Uterus (tissue), 4 donors: ENCODE results near the gene C17orf50. TPM values are rescaled to one million over a fixed set of nuclear protein-coding genes. Genes with fewer than 3 reads are reported as not detected.

Source experiments
- DNase-seq, 2 donors: peaks; one replicate each; pipeline ENCODE4 v3.0.0-alpha.2; 2019 to 2020
- H3K27ac ChIP-seq, 2 donors: fragments of 200-600 bp; sonication (generic); 1 replicate in 1 of 2; 2 replicates in 1 of 2; pipeline ENCODE4 v1.5.1; 2016 to 2018
- H3K27me3 ChIP-seq, 2 donors: fragments of 200-600 bp; sonication (generic); one replicate each; pipeline ENCODE4 v1.5.1; 2018 to 2019; ENCODE audit warnings: control low read depth in 1 of 2
- H3K36me3 ChIP-seq, 2 donors: fragments of 200-600 bp; sonication (generic); one replicate each; pipeline ENCODE4 v1.5.1; 2019; ENCODE audit warnings: control low read depth in 1 of 2
- H3K4me1 ChIP-seq, 2 donors: fragments of 200-600 bp; sonication (generic); one replicate each; pipeline ENCODE4 v1.5.1; 2018 to 2019; ENCODE audit warnings: control low read depth in 1 of 2
- H3K4me3 ChIP-seq, 2 donors: fragments of 200-600 bp; sonication (generic); 1 replicate in 1 of 2; 2 replicates in 1 of 2; pipeline ENCODE4 v1.5.1; 2018 to 2019; ENCODE audit warnings: mild to moderate bottlenecking in 1 of 2
- H3K9me3 ChIP-seq, 2 donors: fragments of 200-600 bp; sonication (generic); one replicate each; pipeline ENCODE4 v1.5.1; 2019; ENCODE audit warnings: control low read depth in 1 of 2
- POLR2A ChIP-seq, 2 donors: fragments of 450-650 bp; IDR thresholded peaks; one replicate each; pipeline ENCODE4 v1.6.1; 2016; ENCODE audit warnings: antibody characterized with exemption in 2 of 2, mild to moderate bottlenecking in 1 of 2, moderate library complexity in 1 of 2
- intact Hi-C: fragments of 100-400 bp; cut with DNase I; formaldehyde crosslinking; loops from one replicate; pipeline ENCODE4 v1.15.1; 2023; ENCODE audit warnings: low total_unique reads
- total RNA-seq, 4 donors: library from RNA; depleted of rRNA in 3 of 4; stranded (reverse); fragments of >200 nt in 3 of 4; gene quantifications; one replicate each; pipeline versions ENCODE4 v1.1.0 to v1.2.4, GENCODE V29; 2014 to 2023
- TF ChIP-seq, protein P1 (sequence below), 4 experiments: fragments of 200-600 bp in 2 of 4; fragments of 450-650 bp in 2 of 4; sonication (generic) in 2 of 4; IDR thresholded peaks; one replicate each; pipeline ENCODE4 v1.5.1; 2016 to 2019; ENCODE audit warnings: antibody characterized with exemption in 4 of 4, mild to moderate bottlenecking in 2 of 4, moderate library complexity in 1 of 4
- donor health status: DM: yes; HTN: yes; CAD: no.

Gene C17orf50
- total RNA-seq, 4 donors from 2014 or later, result not detected

- TF ChIP-seq POLR2A (IDR thresholded peaks at IDR 0.05), result no peak
- Histone ChIP-seq H3K27ac (no peak overlapping the region), H3K9me3 (no peaks in the 10 kb centered on the region), H3K27me3 (no peaks in the 10 kb centered on the region), H3K4me1 (peaks cover 0 to 10% of the 10 kb centered on the region in 2 donors), H3K36me3 (no peaks in the 10 kb centered on the region), H3K4me3 (no peak overlapping the region)
- intact Hi-C loops, result no loop called here
- no peak for DNase-seq
Measured at GRCh38 chr17:35784895-35785294, 24.2 kb downstream of the C17orf50 start.

GRCh38 chr17:35786941-35787432 lies 26.3 kb downstream of the C17orf50 start:
- intact Hi-C loops, result no loop called here
- Histone ChIP-seq H3K36me3 (no peaks in the 10 kb centered on the region), H3K4me1 (peaks cover 0 to 10% of the 10 kb centered on the region in 2 donors), H3K27ac (peak overlapping the region; percentile 51 to 54), H3K27me3 (no peaks in the 10 kb centered on the region), H3K4me3 (no peak overlapping the region), H3K9me3 (no peaks in the 10 kb centered on the region)
- no peak for DNase-seq
- TF ChIP-seq, protein P1, sequence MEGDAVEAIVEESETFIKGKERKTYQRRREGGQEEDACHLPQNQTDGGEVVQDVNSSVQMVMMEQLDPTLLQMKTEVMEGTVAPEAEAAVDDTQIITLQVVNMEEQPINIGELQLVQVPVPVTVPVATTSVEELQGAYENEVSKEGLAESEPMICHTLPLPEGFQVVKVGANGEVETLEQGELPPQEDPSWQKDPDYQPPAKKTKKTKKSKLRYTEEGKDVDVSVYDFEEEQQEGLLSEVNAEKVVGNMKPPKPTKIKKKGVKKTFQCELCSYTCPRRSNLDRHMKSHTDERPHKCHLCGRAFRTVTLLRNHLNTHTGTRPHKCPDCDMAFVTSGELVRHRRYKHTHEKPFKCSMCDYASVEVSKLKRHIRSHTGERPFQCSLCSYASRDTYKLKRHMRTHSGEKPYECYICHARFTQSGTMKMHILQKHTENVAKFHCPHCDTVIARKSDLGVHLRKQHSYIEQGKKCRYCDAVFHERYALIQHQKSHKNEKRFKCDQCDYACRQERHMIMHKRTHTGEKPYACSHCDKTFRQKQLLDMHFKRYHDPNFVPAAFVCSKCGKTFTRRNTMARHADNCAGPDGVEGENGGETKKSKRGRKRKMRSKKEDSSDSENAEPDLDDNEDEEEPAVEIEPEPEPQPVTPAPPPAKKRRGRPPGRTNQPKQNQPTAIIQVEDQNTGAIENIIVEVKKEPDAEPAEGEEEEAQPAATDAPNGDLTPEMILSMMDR (IDR thresholded peaks at IDR 0.05), result no peak
- TF ChIP-seq POLR2A (IDR thresholded peaks at IDR 0.05), result no peak

DNA sequence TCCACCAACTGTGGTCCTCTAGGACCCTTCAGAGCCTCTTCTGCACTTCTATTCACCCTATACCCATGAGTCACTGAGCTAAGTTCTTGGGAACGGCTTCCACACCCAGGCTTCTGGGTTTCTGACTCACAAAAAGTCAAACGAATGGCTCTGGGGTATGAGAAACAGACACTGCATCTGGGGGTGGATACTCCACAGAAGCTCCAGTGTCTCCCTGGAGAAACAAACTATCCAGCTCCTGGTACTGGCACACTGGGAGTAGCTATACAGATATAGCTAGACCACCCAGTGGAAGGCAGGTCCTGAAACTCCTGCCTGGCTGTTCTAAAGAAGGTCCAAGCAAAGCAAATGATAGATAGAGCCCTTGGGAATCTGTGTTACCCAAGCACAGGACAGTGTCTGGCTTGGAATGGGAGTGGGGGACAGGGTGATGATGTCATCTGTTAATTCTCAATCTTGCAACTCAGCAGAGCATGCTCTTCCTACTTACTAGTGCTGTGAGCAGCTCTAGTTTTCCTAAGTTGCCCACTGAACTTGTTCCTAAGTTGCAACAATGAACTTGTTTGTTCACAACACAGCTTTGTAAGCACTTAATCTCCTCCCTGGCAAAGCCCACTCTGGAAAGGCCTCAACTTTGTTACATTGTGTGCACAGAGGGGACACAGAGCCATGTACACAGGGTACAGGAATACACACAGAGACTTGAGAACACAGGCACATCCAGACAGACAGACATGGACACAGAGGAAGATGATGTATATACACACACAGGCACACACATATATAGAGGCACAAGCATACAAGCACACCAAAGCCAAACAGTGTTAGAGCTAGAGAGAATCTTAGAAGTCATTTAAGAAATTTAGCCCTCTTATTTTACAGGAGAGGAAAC lies 28.0 kb downstream of the C17orf50 start:
- TF ChIP-seq, protein P1 (IDR thresholded peaks at IDR 0.05), result no peak
- TF ChIP-seq POLR2A (IDR thresholded peaks at IDR 0.05), result no peak
- DNase-seq, result no peak
- H3K4me3 ChIP-seq, result no peak overlapping the region
- no peaks in the 10 kb centered on the region for H3K27me3 ChIP-seq
- intact Hi-C loops, result no loop called here
- H3K9me3 ChIP-seq, result no peaks in the 10 kb centered on the region
- H3K4me1 ChIP-seq, result peaks cover 0 to 3% of the 10 kb centered on the region in 2 donors
- no peaks in the 10 kb centered on the region for H3K36me3 ChIP-seq
- peak overlapping the region; percentile 51 to 53 for H3K27ac ChIP-seq

DNA sequence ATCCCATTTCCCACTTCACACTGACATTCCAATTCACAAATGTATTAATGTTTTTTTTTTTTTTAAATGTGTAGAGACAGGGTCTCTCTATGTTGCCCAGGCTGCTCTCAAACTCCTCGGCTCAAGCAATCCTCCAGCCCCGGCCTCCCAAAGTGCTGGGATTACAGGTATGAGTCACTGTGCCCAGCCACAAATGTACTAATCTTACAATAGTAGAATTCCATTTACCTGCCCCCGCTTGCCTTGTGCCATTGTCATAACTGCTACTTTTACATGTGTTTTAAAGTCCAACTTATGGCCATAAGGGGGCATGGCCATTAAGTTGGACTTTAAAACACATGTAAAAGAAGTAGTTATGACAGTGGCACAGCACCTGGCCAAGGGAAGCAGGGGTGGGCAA lies 30.2 kb downstream of the C17orf50 start:
- Histone ChIP-seq H3K36me3 (no peaks in the 10 kb centered on the region), H3K9me3 (no peaks in the 10 kb centered on the region), H3K27me3 (no peaks in the 10 kb centered on the region), H3K4me3 (no peak overlapping the region), H3K4me1 (peaks cover 0 to 9% of the 10 kb centered on the region in 2 donors), H3K27ac (no peak overlapping the region)
- TF ChIP-seq, protein P1 (IDR thresholded peaks at IDR 0.05), result no peak
- no peak for TF ChIP-seq POLR2A (IDR thresholded peaks at IDR 0.05)
- intact Hi-C loops, result no loop called here
- DNase-seq, result no peak

DNA sequence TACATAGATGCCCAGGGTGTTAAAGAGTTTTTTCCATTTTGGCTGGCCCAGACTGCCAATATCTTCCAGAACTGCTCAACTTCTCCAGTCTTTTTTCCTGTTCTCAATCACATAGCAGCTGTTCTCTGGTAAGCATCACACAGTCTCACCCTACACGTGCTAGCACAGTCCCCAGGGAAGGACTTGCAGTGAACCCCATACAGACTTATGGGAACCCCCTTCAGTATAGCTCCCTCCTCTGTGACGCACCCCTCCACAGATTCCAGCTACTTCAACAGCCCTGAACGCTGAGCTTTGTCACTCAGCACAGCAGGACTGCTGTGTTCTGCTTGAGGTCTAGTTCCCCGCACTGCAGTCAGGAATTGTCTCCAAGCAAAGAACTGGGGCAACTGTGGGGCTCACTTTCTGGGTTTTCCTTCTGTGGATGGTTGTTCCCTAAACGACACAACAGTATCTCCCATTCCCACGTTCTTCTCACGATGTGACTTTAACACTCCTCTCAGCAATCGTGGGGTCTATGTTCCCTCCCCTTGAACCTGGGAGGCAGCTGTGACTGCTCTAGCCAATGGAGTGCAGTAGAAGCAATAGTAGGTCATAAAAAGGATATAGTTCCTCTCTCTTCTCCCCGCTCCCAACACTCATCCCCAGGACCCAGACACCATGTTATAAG lies 31.1 kb downstream of the C17orf50 start:
- TF ChIP-seq, protein P1 (IDR thresholded peaks at IDR 0.05), result no peak
- no peak for TF ChIP-seq POLR2A (IDR thresholded peaks at IDR 0.05)
- Histone ChIP-seq H3K9me3 (no peaks in the 10 kb centered on the region), H3K4me1 (peaks cover 0 to 11% of the 10 kb centered on the region in 2 donors), H3K27me3 (no peaks in the 10 kb centered on the region), H3K27ac (no peak overlapping the region), H3K4me3 (no peak overlapping the region), H3K36me3 (no peaks in the 10 kb centered on the region)
- intact Hi-C loops, result no loop called here
- no peak for DNase-seq
